GM06990 (cell line): ENCODE data around the gene FBXL17.

Source experiments
- DNase-seq: peaks from one replicate; pipeline ENCODE4 v3.0.0-alpha.2; 2011; ENCODE audit not compliant: insufficient read length; ENCODE audit errors: extremely low read depth
- H3K27me3 ChIP-seq: replicated peaks from 2 replicates; pipeline ENCODE4 v1.6.0; 2011; ENCODE audit warnings: low read length; ENCODE audit not compliant: control insufficient read depth, insufficient read depth
- H3K36me3 ChIP-seq: 2 replicates; pipeline ENCODE4 v1.5.1; 2011; ENCODE audit warnings: low read length; ENCODE audit not compliant: control insufficient read depth, insufficient read depth
- H3K4me3 ChIP-seq: replicated peaks from 2 replicates; pipeline ENCODE4 v1.5.1; 2011; ENCODE audit warnings: low read depth, mild to moderate bottlenecking, control low read depth, low read length
- CTCF ChIP-seq: IDR thresholded peaks from 2 replicates; pipeline ENCODE4 v1.5.1; 2011; ENCODE audit warnings: low read length, control low read depth, mild to moderate bottlenecking, inconsistent platforms; ENCODE audit not compliant: insufficient read depth, poor library complexity, severe bottlenecking

Gene FBXL17

DNA sequence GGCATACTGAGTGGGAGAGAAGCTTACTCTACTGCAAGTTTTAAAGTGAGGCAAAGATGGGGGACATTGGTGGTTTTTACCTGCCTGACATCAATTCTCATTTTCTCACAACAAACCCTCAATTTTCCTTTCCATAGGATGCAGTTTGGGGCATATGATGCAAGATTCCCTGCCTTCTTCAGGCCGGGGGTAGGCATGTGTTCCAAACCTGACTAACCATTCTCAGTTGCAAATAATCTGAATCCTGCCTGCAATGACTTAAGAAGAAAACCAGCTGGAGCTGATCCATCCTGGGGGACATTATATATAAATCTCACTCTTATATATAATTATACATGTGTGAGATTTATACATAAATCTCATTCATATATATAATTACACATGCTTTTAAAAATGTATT is 487.5 kb downstream of the FBXL17 start:
- no peaks in the 10 kb centered on the region for H3K27me3 ChIP-seq
- TF ChIP-seq CTCF, result no peak
- DNase-seq, result no peak

DNA sequence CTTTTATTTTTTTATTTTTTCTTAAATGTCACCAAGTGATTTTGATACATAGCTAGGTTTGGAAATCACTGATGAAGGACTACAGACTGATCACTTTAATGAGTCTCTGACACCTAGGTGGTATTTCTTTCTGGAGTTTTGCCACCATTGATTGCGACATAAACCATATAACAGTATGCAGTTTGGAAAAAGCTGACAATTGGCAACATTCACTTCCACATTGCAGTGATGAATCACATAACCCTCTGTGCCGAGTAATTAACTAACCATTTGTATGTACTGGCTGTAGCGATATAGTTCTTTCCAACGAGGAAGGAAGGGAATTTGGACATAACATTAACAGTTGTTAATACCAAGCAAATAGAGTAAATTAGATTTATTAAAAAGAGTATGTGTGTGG is 488.3 kb downstream of the FBXL17 start:
- DNase-seq, result no peak
- no peak overlapping the region for H3K4me3 ChIP-seq
- no peak for TF ChIP-seq CTCF

More for the DNA sequence above, 487.5 kb downstream of the FBXL17 start:
- Histone ChIP-seq H3K36me3 (no peaks in the 10 kb centered on the region), H3K4me3 (no peak overlapping the region)

GRCh38 chr5:107889387-107889786 is 492.5 kb downstream of the FBXL17 start:
- DNase-seq, result no peak
- no peak for TF ChIP-seq CTCF
- Histone ChIP-seq H3K4me3 (no peak overlapping the region), H3K36me3 (no peaks in the 10 kb centered on the region), H3K27me3 (no peaks in the 10 kb centered on the region)

More for the DNA sequence above, 488.3 kb downstream of the FBXL17 start:
- Histone ChIP-seq H3K27me3 (no peaks in the 10 kb centered on the region), H3K36me3 (no peaks in the 10 kb centered on the region)

- no peak for TF ChIP-seq CTCF
Measured at GRCh38 chr5:107888541-107888940, 493.4 kb downstream of the FBXL17 start.

DNA sequence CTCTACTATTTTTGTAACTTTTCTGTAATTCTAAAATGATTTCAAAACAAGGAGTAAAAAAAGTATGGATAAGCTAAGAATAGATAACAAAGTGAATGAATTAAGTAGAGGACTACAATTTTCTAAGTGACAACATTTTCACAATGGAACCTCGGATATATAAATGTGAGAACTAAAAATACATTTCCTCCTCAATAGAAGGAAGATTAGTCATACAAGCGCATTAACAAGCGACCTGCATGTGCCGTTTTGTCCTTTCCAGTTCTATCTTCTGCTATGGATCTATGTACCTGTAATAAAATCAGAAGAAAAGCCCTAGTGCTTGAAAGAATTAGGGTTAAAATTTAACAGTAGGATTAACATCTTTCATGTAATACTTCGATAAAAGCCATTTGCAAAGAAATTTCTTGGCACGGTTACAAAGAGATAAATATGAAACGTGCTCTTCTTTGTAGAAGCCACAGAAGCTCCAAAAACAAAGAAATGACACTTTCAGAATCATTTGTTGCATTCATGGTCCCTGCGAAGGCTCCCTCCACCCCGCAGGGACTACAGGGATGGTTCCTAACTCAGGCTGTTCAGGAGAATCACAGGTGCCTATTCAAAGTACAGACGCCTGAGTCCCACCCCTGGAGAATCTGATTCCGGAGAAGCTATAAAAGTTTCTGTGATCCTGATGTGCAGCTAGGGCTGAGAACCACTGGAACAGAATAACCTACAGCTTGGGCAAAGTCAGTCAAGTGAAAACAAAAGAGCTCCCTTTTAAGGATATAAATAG is 494.5 kb downstream of the FBXL17 start:
- Histone ChIP-seq H3K4me3 (no peak overlapping the region), H3K27me3 (no peaks in the 10 kb centered on the region), H3K36me3 (no peaks in the 10 kb centered on the region)
- no peak for TF ChIP-seq CTCF
- no peak for DNase-seq

More at GRCh38 chr5:107888541-107888940, 493.4 kb downstream of the FBXL17 start:
- Histone ChIP-seq H3K36me3 (no peaks in the 10 kb centered on the region), H3K27me3 (no peaks in the 10 kb centered on the region), H3K4me3 (no peak overlapping the region)
- no peak for DNase-seq
